GM13977 (cell line): ENCODE measurements around the gene LRP1B.

Source experiments
- DNase-seq: peaks from one replicate; pipeline ENCODE4 v3.0.0; 2012; ENCODE audit warnings: low spot score
- in situ Hi-C: fragments of 300-500 bp; cut with MboI; formaldehyde crosslinking; loops from one replicate; pipeline ENCODE4 v1.12.0; 2022; ENCODE audit warnings: low sequenced_read_pairs, low pct_unique_long_range_greater_than_20kb, mixed read lengths, inconsistent platforms; ENCODE audit not compliant: unreplicated experiment
- TF ChIP-seq, protein P1 (sequence below): IDR thresholded peaks from 2 replicates; pipeline ENCODE4 v1.5.1; 2012; ENCODE audit warnings: mild to moderate bottlenecking, control low read depth; ENCODE audit not compliant: insufficient read depth; ENCODE audit errors: extremely low read depth, missing control alignments

LRP1B gene

DNA sequence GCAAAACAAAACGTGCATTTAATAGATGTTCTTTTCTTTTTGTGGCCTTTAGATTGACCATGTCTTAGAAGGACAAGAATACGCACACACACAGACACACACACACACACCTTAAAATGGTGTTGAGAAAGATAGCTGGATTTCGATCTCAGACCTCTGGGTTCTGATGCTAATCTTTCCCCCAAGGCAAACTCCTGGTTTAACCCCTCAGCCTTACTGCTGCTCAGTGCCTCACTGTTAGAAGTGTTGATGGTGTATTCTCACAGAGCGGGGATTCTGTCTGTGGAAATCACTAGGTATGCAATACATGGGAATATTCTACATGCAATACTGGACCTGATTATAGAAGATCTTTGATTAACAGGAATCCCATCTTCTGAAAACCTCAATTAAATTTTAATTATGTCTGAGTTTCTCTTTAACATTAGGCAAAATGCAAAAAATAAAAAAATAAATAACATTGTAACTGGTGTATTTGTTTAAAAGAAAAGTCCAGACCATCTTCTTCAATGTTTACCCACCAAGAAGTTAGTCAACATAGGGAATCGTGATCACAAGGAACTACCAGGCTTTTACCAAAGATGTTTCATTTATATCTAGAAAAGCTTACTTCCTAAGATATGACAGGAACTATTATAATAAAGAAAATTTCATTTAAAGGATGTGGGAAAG is 613.5 kb downstream of the LRP1B start:
- in situ Hi-C loops: no loop called here
- TF ChIP-seq, protein P1, sequence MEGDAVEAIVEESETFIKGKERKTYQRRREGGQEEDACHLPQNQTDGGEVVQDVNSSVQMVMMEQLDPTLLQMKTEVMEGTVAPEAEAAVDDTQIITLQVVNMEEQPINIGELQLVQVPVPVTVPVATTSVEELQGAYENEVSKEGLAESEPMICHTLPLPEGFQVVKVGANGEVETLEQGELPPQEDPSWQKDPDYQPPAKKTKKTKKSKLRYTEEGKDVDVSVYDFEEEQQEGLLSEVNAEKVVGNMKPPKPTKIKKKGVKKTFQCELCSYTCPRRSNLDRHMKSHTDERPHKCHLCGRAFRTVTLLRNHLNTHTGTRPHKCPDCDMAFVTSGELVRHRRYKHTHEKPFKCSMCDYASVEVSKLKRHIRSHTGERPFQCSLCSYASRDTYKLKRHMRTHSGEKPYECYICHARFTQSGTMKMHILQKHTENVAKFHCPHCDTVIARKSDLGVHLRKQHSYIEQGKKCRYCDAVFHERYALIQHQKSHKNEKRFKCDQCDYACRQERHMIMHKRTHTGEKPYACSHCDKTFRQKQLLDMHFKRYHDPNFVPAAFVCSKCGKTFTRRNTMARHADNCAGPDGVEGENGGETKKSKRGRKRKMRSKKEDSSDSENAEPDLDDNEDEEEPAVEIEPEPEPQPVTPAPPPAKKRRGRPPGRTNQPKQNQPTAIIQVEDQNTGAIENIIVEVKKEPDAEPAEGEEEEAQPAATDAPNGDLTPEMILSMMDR: no peak
- DNase-seq: no peak

DNA sequence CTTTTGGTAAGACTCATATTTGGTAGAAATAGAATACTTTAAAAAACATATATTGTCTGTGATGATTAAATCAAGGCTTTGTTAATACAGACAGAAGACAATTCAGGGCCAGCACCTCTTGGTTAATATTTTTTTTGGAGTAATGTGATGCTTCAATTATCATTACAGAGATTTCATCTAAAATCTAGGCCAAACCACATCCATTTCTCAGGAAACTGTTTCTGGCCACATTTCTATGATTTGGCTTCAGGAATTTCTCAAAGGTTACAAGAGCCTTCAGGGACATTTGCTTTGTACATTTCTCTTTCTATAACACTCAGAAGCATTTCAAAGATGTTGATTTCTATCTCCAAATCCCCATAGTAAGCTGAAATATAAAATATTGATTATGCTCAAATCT is 614.9 kb downstream of the LRP1B start:
- in situ Hi-C loops: no loop called here
- TF ChIP-seq, protein P1: no peak
- DNase-seq: no peak

DNA sequence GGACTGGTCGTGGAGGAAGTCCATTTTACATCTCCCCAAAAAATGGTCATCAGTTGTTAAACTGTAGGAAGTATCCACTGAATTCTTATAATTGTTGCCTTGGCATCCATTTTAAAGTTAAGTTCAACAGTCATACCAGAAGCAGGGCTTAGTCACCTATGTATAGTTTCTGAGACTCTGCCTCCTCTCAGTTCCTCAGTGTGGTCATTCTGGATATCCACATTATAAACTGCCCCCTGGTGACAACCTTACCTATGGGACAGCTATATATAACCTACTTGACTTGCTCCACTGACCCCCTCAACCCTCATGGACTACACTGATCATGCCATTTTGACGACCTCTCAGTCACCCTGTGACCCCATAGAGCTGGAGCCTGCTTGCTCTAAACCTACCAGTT is 617.0 kb downstream of the LRP1B start:
- in situ Hi-C loops: no loop called here
- TF ChIP-seq, protein P1: no peak
- peak; percentile 10 for DNase-seq

DNA sequence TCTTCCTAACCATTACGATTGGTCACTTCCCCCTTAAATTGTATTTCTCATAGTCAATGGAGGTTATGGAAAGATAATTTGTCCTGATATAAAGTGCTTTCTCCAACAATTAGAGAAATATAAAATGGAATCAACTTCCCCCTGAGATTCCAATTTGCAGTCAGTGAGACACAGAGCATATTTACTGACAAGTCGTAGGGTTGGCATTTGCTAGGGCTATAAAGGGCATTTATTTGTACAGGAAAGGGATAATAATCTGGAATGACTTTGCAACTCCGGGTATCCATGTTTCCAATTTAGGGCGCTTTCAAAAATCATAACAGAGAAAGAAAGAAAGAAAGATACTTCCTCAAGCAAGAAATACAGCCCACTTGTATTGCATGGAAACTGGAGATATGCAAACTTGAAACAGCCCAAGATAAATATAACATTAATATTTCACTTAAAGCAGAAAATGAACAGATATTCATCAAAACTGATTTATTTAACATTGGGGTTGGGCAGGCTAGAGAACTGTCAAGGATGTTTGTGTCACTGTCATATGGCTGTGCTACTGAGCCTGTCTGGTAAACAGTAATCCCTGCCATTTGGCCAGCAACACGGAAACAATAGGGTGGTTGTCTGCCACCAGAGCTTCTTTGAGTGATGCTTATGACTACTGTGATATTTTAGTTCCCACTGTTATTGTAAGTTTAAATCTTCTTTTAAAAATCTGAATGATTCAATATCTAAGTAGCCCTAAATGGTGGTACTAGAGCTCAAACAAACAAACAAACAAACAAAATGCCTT is 621.8 kb downstream of the LRP1B start:
- DNase-seq: no peak
- in situ Hi-C loops: no loop called here
- TF ChIP-seq, protein P1: no peak

DNA sequence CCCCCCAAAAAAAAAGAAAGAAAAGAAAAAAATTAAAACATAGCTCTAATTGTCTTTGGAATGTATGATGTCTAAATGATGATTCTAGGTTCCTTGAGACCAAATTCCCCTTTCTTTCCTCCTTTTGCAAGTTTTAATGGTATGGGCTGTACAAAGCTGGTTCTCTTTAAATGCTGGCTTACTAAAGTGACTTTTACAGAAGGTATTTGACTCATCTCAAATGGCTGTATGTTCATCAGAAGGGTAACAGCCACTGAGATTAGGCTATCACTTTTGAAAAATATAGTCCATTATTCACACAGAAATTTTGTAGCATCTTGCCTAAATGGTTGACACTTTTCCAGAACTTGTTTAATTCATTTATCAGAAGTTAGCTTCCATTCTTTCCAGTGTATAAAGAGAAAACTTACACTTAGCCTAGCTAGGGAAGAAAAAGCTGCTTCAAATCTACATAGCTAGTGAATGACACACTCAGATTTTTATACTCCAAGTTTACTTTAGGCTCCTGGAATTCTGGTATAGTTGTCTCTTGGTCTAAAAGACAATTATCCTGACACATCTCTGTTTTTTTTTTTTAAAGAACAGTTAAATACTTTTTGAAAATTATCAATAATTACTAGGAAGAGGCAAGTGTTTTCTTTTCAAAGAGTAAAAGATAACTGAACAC is 622.6 kb downstream of the LRP1B start:
- TF ChIP-seq, protein P1: no peak
- in situ Hi-C loops: no loop called here
- no peak for DNase-seq

DNA sequence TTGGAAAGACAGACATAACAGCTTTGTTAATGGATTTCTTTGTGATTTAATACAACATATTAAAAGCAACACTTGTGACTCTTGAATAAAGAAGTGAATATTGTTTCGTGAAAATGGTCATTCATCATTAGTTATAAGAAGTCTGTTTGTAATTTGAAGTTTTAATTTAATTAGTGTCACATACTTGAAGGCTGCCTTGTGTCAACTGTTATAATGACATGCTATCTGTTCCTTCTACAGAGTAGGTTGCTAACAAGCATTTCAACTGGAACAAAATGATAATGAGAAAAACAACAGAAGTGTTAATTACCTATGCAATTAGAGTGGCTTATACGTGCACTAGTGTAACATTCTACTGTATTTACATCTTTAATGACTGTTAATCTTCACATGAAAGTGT is 624.7 kb downstream of the LRP1B start:
- no peak for DNase-seq
- in situ Hi-C loops: no loop called here
- TF ChIP-seq, protein P1: no peak
